Neural progenitor cell (in vitro differentiated cells): ENCODE data around the gene KDM4B. TPM values are rescaled to one million over a fixed set of nuclear protein-coding genes. Genes with fewer than 3 reads are reported as not detected.

Source experiments
- DNase-seq: peaks from one replicate; pipeline ENCODE4 v3.0.0-alpha.2; 2016; ENCODE audit warnings: low spot score
- H2AFZ ChIP-seq: fragments of 200-600 bp; sonication (generic); replicated peaks from 2 replicates; pipeline ENCODE4 v1.6.1; 2016; ENCODE audit warnings: antibody characterized with exemption
- H3F3A ChIP-seq: fragments of 200-600 bp; sonication (generic); 2 replicates; pipeline ENCODE4 v1.6.1; 2016; ENCODE audit warnings: antibody characterized with exemption, low read depth
- H3K27ac ChIP-seq: fragments of 200-600 bp; sonication (generic); 2 replicates; pipeline ENCODE4 v1.5.1; 2016; ENCODE audit warnings: mild to moderate bottlenecking
- H3K27me3 ChIP-seq: fragments of 200-600 bp; sonication (generic); 2 replicates; pipeline ENCODE4 v1.6.1; 2016; ENCODE audit warnings: mild to moderate bottlenecking, moderate library complexity
- H3K36me3 ChIP-seq: fragments of 200-600 bp; sonication (generic); 2 replicates; pipeline ENCODE4 v1.5.1; 2016
- H3K4me1 ChIP-seq: fragments of 200-600 bp; sonication (generic); 2 replicates; pipeline ENCODE4 v1.6.1; 2016; ENCODE audit warnings: mixed run types
- H3K4me2 ChIP-seq: fragments of 200-600 bp; sonication (generic); 2 replicates; pipeline ENCODE4 v1.6.1; 2016
- H3K4me3 ChIP-seq: fragments of 200-600 bp; sonication (generic); 2 replicates; pipeline ENCODE4 v1.5.1; 2016
- H3K79me2 ChIP-seq: fragments of 200-600 bp; sonication (generic); 2 replicates; pipeline ENCODE4 v1.6.1; 2016; ENCODE audit warnings: low read depth
- H3K9ac ChIP-seq: fragments of 200-600 bp; sonication (generic); 2 replicates; pipeline ENCODE4 v1.6.1; 2016
- H3K9me3 ChIP-seq: fragments of 200-600 bp; sonication (generic); 2 replicates; pipeline ENCODE4 v1.5.1; 2016; ENCODE audit warnings: low read depth
- H4K20me1 ChIP-seq: fragments of 200-600 bp; sonication (generic); 2 replicates; pipeline ENCODE4 v1.6.1; 2016; ENCODE audit warnings: low read depth
- H3K27ac Mint-ChIP-seq: 3 replicates; pipeline ENCODE4 v1.8.0; 2021; ENCODE audit warnings: mixed read lengths
- H3K27me3 Mint-ChIP-seq: 2 replicates; pipeline ENCODE4 v1.8.0; 2022; ENCODE audit warnings: low read depth, mild to moderate bottlenecking, inconsistent platforms, moderate library complexity, mixed read lengths; ENCODE audit not compliant: insufficient read depth
- H3K36me3 Mint-ChIP-seq: 3 replicates; pipeline ENCODE4 v1.8.0; 2021; ENCODE audit warnings: mixed read lengths
- H3K4me1 Mint-ChIP-seq: 3 replicates; pipeline ENCODE4 v1.8.0; 2021; ENCODE audit warnings: mixed read lengths
- H3K4me3 Mint-ChIP-seq: 3 replicates; pipeline ENCODE4 v1.8.0; 2021; ENCODE audit warnings: mild to moderate bottlenecking, moderate library complexity, mixed read lengths
- H3K9me3 Mint-ChIP-seq: 3 replicates; pipeline ENCODE4 v1.8.0; 2020; ENCODE audit warnings: mixed read lengths
- CTCF ChIP-seq: fragments of 200-600 bp; sonication (generic); IDR thresholded peaks from 2 replicates; pipeline ENCODE4 v1.5.1; 2017; ENCODE audit warnings: antibody characterized with exemption, mild to moderate bottlenecking
- EZH2 ChIP-seq: fragments of 200-600 bp; sonication (generic); IDR thresholded peaks from 2 replicates; pipeline ENCODE4 v1.6.1; 2017; ENCODE audit warnings: antibody characterized with exemption, mild to moderate bottlenecking, moderate library complexity
- EZH2phosphoT487 ChIP-seq: fragments of 200-600 bp; sonication (generic); IDR thresholded peaks from 2 replicates; pipeline ENCODE4 v1.6.1; 2017; ENCODE audit warnings: antibody characterized with exemption
- total RNA-seq: library from RNA; depleted of rRNA; stranded (reverse); fragments of >200 nt; gene quantifications from 2 replicates; pipeline ENCODE4 v1.2.3, GENCODE V29; 2015; ENCODE audit warnings: low replicate concordance

KDM4B gene
- total RNA-seq, 1 donor from 2014 or later: 16.0 TPM

- Histone ChIP-seq H3F3A (peaks cover 30% of the 10 kb centered on the region), H3K9ac (no peak overlapping the region), H3K79me2 (no peaks in the 10 kb centered on the region), H4K20me1 (peaks cover 26% of the 10 kb centered on the region), H2AFZ (no peak overlapping the region), H3K27me3 (no peaks in the 10 kb centered on the region), H3K4me1 (peaks cover 12% of the 10 kb centered on the region), H3K36me3 (no peaks in the 10 kb centered on the region), H3K9me3 (no peaks in the 10 kb centered on the region), H3K4me2 (no peak overlapping the region), H3K4me3 (no peak overlapping the region), H3K27ac (no peak overlapping the region)
- Mint-ChIP-seq H3K4me1 (peaks cover 20% of the 10 kb centered on the region), H3K27me3 (no peaks in the 10 kb centered on the region), H3K27ac (no peak overlapping the region), H3K36me3 (peaks cover 16% of the 10 kb centered on the region), H3K9me3 (no peaks in the 10 kb centered on the region), H3K4me3 (no peak overlapping the region)
- no peak for DNase-seq
- no peak for TF ChIP-seq EZH2phosphoT487
- TF ChIP-seq CTCF: no peak
- no peak for TF ChIP-seq EZH2
These were observed 112.7 kb downstream of the KDM4B start for GRCh38 chr19:5081443-5082161.

GRCh38 chr19:5083547-5083965 is 114.6 kb downstream of the KDM4B start:
- no peak overlapping the region for H2AFZ ChIP-seq
- peak overlapping the region; percentile 57 for H3K27ac Mint-ChIP-seq
- no peak overlapping the region for H3K4me3 ChIP-seq
- peaks cover 31% of the 10 kb centered on the region for H3K4me1 Mint-ChIP-seq
- H3K27me3 Mint-ChIP-seq: no peaks in the 10 kb centered on the region
- H3K36me3 ChIP-seq: no peaks in the 10 kb centered on the region
- no peaks in the 10 kb centered on the region for H3K27me3 ChIP-seq
- TF ChIP-seq EZH2: no peak
- no peak for TF ChIP-seq EZH2phosphoT487
- no peak for TF ChIP-seq CTCF
- H3K36me3 Mint-ChIP-seq: peaks cover 16% of the 10 kb centered on the region
- H3K27ac ChIP-seq: peak overlapping the region; percentile 56
- no peaks in the 10 kb centered on the region for H3K9me3 ChIP-seq
- no peaks in the 10 kb centered on the region for H3K79me2 ChIP-seq
- peaks cover 35% of the 10 kb centered on the region for H4K20me1 ChIP-seq
- no peak overlapping the region for H3K4me3 Mint-ChIP-seq
- no peak overlapping the region for H3K4me2 ChIP-seq
- peak; percentile 48 for DNase-seq
- H3F3A ChIP-seq: peaks cover 30% of the 10 kb centered on the region
- H3K9ac ChIP-seq: no peak overlapping the region
- H3K9me3 Mint-ChIP-seq: no peaks in the 10 kb centered on the region
- H3K4me1 ChIP-seq: peaks cover 12% of the 10 kb centered on the region

DNA sequence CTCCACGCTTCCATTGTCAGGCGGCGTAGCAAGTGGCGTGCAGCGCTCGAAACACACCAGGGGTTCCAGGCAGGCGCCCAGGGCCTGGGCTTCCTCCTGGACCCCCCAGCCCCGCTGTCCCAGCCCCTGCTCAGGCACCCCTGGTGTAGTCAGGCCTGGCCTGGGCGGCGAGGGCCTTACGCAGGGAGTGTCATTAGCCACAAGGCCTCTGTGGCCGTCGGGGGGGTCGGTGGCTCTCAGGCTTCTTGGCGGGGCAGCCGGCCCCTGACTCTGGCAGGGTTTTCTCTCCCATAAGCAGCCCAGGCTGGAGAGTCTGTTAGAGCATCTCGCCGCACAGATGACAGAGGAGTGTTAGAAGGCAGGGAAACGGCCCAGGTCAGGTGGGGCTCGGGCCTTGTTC is 116.7 kb downstream of the KDM4B start:
- Histone ChIP-seq H3F3A (peaks cover 31% of the 10 kb centered on the region), H3K4me2 (no peak overlapping the region), H3K79me2 (no peaks in the 10 kb centered on the region), H3K36me3 (no peaks in the 10 kb centered on the region), H3K27me3 (no peaks in the 10 kb centered on the region), H4K20me1 (peaks cover 39% of the 10 kb centered on the region), H3K9me3 (no peaks in the 10 kb centered on the region), H3K4me3 (no peak overlapping the region), H3K4me1 (peaks cover 12% of the 10 kb centered on the region), H3K9ac (no peak overlapping the region), H2AFZ (no peak overlapping the region), H3K27ac (peak overlapping the region; percentile 70)
- peaks cover 16% of the 10 kb centered on the region for H3K36me3 Mint-ChIP-seq
- no peak overlapping the region for H3K4me3 Mint-ChIP-seq
- H3K27me3 Mint-ChIP-seq: peaks cover 3% of the 10 kb centered on the region
- no peak for TF ChIP-seq EZH2phosphoT487
- no peak for TF ChIP-seq EZH2
- no peak for TF ChIP-seq CTCF
- H3K4me1 Mint-ChIP-seq: peaks cover 45% of the 10 kb centered on the region
- no peak overlapping the region for H3K27ac Mint-ChIP-seq
- DNase-seq: no peak
- no peaks in the 10 kb centered on the region for H3K9me3 Mint-ChIP-seq
